ENCODE data around the gene SIGLEC12. TPM values are rescaled to one million over a fixed set of nuclear protein-coding genes. Genes with fewer than 3 reads are reported as not detected.

Gene SIGLEC12
- total and polyA plus RNA-seq, 3 donors from 2014 or later = 1.0 TPM; not detected in 2

GRCh38 chr19:51508059-51508733, 6.6 kb upstream of the SIGLEC12 start:
- Histone ChIP-seq H3K4me1 (no peaks in the 10 kb centered on the region), H3K9me3 (no peaks in the 10 kb centered on the region), H3K36me3 (ENCODE audit: low read depth, missing control alignments) (no peaks in the 10 kb centered on the region), H3K27me3 (no peaks in the 10 kb centered on the region), H3K4me3 (no peak overlapping the region), H3K27ac (no peak overlapping the region)
- intact Hi-C loops (cut with DNase I; ENCODE audit: low total_unique reads) = no loop called here
- DNase-seq = no peak
- no peak for TF ChIP-seq CTCF (IDR thresholded peaks at IDR 0.05)
- TF ChIP-seq POLR2A (IDR thresholded peaks at IDR 0.05) = no peak
- WGBS, 2 donors = 68 to 70% methylated on average over 3 of the region's 3 CpGs

DNA sequence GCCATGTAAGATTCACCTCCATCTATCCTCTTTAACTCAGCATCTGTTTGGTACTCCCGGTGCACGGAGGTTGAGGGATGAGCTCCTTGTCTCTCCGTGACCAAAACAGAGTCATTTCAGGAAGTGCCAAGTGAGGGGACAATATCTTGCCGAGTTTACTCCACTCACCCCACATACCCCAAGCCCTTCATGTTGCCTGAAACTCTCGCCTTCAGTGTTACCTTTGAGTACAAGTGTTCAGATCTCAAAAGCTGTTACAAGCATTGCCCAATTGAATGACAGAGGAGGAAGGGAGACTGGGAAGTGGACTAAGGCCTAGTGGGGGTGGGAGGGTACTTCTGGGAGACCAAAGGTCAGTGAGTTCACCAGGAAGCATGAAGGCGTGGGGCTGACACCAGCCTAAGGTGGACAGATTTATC, 6.0 kb upstream of the SIGLEC12 start:
- intact Hi-C loops (cut with DNase I; ENCODE audit: low total_unique reads) = no loop called here
- H3K36me3 ChIP-seq (ENCODE audit: low read depth, missing control alignments) = no peaks in the 10 kb centered on the region
- no peaks in the 10 kb centered on the region for H3K9me3 ChIP-seq
- no peak overlapping the region for H3K27ac ChIP-seq
- 61 to 81% methylated on average over 6 of the region's 6 CpGs for WGBS, 2 donors
- no peaks in the 10 kb centered on the region for H3K4me1 ChIP-seq
- no peak overlapping the region for H3K4me3 ChIP-seq
- DNase-seq = no peak
- no peaks in the 10 kb centered on the region for H3K27me3 ChIP-seq
- TF ChIP-seq CTCF (IDR thresholded peaks at IDR 0.05) (no peak), POLR2A (IDR thresholded peaks at IDR 0.05) (no peak)

- WGBS, 2 donors = 64 to 70% methylated on average over 3 of the region's 3 CpGs
- no peak for DNase-seq
- H3K36me3 ChIP-seq (ENCODE audit: low read depth, missing control alignments) = no peaks in the 10 kb centered on the region
Measured at GRCh38 chr19:51507192-51507591, 5.6 kb upstream of the SIGLEC12 start.

DNA sequence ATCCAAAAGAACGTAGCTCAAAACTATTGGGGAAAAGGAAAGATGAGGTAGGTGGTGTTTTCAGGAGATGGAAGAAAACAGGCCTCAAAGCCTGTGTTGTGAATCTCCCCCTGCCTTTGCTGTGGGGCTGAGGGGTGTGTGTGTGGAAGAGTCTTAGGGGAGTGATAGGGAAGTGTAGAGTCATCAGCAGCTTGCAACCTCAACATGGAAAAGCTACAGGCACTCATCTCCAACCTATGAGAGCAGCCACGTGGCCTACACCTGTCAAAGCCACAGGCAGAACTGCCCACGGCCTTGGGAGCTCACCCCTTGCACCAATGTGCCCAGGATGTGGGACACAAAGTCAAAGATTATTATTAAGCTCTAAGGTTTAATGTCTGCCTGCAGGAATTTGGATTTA, 4.3 kb upstream of the SIGLEC12 start:
- no peaks in the 10 kb centered on the region for H3K36me3 ChIP-seq (ENCODE audit: low read depth, missing control alignments)
- intact Hi-C loops (cut with DNase I; ENCODE audit: low total_unique reads) = no loop called here
- no peaks in the 10 kb centered on the region for H3K4me1 ChIP-seq
- 52 to 67% methylated on average over 3 of the region's 3 CpGs for WGBS, 2 donors
- H3K9me3 ChIP-seq = no peaks in the 10 kb centered on the region
- no peak for DNase-seq
- TF ChIP-seq POLR2A (IDR thresholded peaks at IDR 0.05) (no peak), CTCF (IDR thresholded peaks at IDR 0.05) (no peak)
- H3K4me3 ChIP-seq = no peak overlapping the region
- no peaks in the 10 kb centered on the region for H3K27me3 ChIP-seq
- H3K27ac ChIP-seq = no peak overlapping the region

More at GRCh38 chr19:51507192-51507591, 5.6 kb upstream of the SIGLEC12 start:
- Histone ChIP-seq H3K27me3 (no peaks in the 10 kb centered on the region), H3K4me3 (no peak overlapping the region), H3K27ac (no peak overlapping the region), H3K9me3 (no peaks in the 10 kb centered on the region), H3K4me1 (no peaks in the 10 kb centered on the region)
- intact Hi-C loops (cut with DNase I; ENCODE audit: low total_unique reads) = no loop called here
- TF ChIP-seq POLR2A (IDR thresholded peaks at IDR 0.05) (no peak), CTCF (IDR thresholded peaks at IDR 0.05) (no peak)

GRCh38 chr19:51503896-51504295, 2.3 kb upstream of the SIGLEC12 start:
- Histone ChIP-seq H3K9me3 (no peaks in the 10 kb centered on the region), H3K27ac (no peak overlapping the region), H3K4me3 (no peak overlapping the region), H3K27me3 (no peaks in the 10 kb centered on the region), H3K36me3 (ENCODE audit: low read depth, missing control alignments) (no peaks in the 10 kb centered on the region), H3K4me1 (no peaks in the 10 kb centered on the region)
- 42 to 47% methylated on average over 3 of the region's 3 CpGs for WGBS, 2 donors
- TF ChIP-seq POLR2A (IDR thresholded peaks at IDR 0.05) = no peak
- TF ChIP-seq CTCF (IDR thresholded peaks at IDR 0.05) = no peak
- intact Hi-C loops (cut with DNase I; ENCODE audit: low total_unique reads) = no loop called here
- DNase-seq = no peak

Data from testis (tissue), 3 donors.